Skin epidermis (tissue), 12 donors: ENCODE data around the gene THUMPD3.

Experiments
- H3K27ac ChIP-seq, 21 experiments: fragments of 200-600 bp; sonication (generic) in 11 of 21; one replicate each; pipeline ENCODE4 v1.5.0; 2020; ENCODE audit warnings: mild to moderate bottlenecking in 3 of 21, inconsistent platforms in 2 of 21, moderate library complexity in 2 of 21
- H3K4me3 ChIP-seq, 7 experiments: fragments of 200-600 bp; sonication (generic) in 2 of 7; one replicate each; pipeline ENCODE4 v1.5.0; 2020; ENCODE audit warnings: inconsistent platforms in 2 of 7, mild to moderate bottlenecking in 2 of 7, moderate library complexity in 1 of 7

Gene THUMPD3

GRCh38 chr3:9352917-9353752 lies 9.7 kb upstream of the THUMPD3 start:
- H3K4me3 ChIP-seq = no peak overlapping the region

GRCh38 chr3:9361691-9362388 lies 1.0 kb upstream of the THUMPD3 start:
- peak overlapping the region in 6 of 21 experiments; percentile 79 to 96 (median 90) for H3K27ac ChIP-seq
- peak overlapping the region in 3 of 7 experiments; percentile 62 to 72 (median 69) for H3K4me3 ChIP-seq

More at GRCh38 chr3:9352917-9353752, 9.7 kb upstream of the THUMPD3 start:
- no peak overlapping the region for H3K27ac ChIP-seq

DNA sequence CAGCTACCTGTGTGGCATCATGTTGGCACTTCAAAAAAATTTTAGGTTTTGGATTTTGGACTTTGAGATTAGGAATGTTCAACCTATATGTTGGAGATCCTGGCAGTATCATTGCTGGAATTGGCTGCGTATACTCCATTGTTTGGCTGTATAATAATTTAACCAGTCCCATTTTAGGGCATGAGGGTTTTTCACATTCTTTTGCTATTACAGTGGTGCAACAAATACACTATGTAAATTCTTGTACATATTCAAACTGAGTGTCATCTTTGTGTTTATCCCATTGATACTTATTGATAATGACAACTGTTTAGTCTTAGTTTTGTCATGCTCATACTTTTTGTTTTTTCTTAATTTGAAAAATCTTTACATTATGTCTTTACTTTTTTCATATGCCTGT lies 6.7 kb downstream of the THUMPD3 start:
- Histone ChIP-seq H3K4me3 (no peak overlapping the region), H3K27ac (no peak overlapping the region)

DNA sequence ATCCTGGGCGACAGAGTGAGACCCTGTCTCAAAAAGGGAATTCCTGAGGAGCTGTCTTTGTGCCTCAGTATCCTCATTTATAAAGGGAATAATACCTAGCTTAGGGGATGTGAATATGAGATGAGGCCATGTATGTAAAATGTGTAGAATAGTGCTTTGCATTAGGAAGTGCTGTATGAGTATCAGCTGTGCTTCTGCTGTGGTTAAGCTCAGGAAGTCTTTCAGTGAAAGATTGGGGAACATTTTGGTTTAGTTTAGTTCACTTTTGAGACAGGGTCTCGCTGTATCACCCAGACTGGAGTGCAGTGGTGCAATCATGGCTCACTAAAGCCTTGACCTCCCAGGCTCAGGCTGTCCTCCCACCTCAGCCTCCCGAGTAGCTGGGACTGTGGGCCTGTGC lies 10.6 kb downstream of the THUMPD3 start:
- Histone ChIP-seq H3K4me3 (no peak overlapping the region), H3K27ac (no peak overlapping the region)

DNA sequence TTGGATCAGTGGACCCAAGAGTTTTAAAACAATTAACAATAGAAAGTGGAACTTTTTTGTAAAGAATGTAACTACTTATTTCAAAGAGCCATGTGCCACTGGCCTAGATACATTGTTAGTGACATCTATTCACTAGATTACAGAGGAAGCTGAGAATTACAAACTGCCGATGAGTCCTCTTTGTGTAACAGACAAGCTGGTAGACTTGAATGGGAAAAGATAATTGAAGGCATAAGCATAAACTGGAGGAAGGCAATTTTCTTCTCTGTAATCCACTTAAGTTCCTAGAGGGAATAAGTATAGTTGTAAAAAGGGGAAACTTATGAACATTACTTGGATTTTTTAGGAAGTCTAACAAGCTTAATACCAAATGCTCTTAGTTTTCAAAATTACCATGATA lies 15.1 kb downstream of the THUMPD3 start:
- no peak overlapping the region for H3K27ac ChIP-seq
- no peak overlapping the region for H3K4me3 ChIP-seq

DNA sequence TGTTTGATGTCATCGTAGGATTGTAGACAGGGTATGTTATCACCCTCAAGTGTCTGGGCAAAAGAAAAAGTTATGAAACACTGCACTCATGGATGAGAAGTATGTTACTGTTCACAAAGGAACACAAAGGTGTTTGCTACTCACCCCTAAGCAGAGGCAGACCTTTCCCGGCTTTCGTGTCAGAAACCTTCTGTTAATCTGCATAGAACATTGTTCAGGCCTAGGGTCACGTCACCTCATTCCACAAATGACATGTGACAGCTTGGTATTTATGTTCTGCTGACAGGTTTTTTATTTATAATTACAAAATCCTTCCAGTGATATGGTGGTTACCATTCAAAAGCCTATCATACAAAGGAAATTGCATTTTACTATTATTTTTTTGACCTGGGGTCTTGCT lies 16.5 kb downstream of the THUMPD3 start:
- no peak overlapping the region for H3K4me3 ChIP-seq
- no peak overlapping the region for H3K27ac ChIP-seq

GRCh38 chr3:9380014-9380413 lies 17.2 kb downstream of the THUMPD3 start:
- H3K27ac ChIP-seq = no peak overlapping the region
- no peak overlapping the region for H3K4me3 ChIP-seq

DNA sequence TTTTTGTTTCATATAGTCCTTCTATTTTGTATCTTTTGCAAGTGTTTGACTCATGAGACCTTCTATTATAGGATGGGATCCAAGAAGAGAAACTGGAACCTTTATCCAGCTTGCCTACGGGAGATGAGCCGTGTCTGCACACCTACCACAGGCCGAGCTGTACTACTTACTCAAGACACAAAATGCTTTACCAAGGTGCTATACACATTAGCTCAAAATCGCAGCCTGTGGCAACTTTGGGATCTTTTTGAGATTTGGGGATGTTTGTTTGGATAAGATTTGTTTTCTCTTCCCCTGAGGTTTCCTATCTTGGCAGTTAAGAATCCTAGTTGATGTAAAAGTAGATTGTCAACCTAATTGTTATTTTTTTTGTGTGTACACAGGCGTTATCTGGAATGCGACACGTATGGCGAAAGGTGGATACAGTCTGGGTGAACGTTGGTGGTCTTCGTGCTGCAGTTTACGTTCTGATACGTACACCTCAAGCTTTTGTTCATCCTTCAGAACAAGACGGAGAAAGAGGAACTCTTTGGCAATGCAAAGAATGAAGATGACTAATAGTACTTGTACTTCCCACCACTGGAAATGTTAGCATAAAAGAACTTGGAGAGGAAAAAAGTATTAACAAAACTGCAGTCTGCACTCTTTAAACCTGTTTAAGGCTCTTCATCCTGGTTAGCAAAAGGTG lies 21.4 kb downstream of the THUMPD3 start:
- no peak overlapping the region for H3K4me3 ChIP-seq
- peak overlapping the region in 2 of 21 experiments; percentile 10 to 66 for H3K27ac ChIP-seq

GRCh38 chr3:9385187-9386077 lies 22.6 kb downstream of the THUMPD3 start:
- Histone ChIP-seq H3K27ac (peak overlapping the region in 2 of 21 experiments; percentile 16 to 66), H3K4me3 (no peak overlapping the region)

- H3K27ac ChIP-seq = peak overlapping the region in 1 of 21 experiments; percentile 16
- H3K4me3 ChIP-seq = no peak overlapping the region
Observed at GRCh38 chr3:9386078-9386459, 23.2 kb downstream of the THUMPD3 start.

- H3K27ac ChIP-seq = peak overlapping the region in 2 of 21 experiments; percentile 11 to 46
Observed at GRCh38 chr3:9386501-9387321, 23.9 kb downstream of the THUMPD3 start.

GRCh38 chr3:9387322-9387655 lies 24.4 kb downstream of the THUMPD3 start:
- no peak overlapping the region for H3K27ac ChIP-seq
- no peak overlapping the region for H3K4me3 ChIP-seq

More at GRCh38 chr3:9386501-9387321, 23.9 kb downstream of the THUMPD3 start:
- no peak overlapping the region for H3K4me3 ChIP-seq

DNA sequence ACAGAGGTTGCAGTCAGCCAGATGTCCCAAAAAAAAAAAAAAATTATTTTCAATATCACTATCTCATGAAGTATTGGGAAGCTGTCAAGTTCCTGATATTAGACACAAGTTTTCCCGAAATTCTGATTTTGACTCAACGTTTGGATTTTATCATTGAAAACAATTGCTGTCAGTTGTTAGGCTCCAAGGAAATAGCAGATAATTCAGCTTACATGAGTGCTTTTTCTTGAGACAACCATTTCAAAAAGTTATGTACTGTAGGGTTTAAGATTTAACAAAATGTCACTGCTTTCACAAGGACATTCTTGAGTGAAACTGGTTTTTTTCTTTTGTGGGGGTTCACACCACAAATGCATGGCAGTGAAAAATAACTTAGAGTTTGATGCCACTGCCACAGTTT lies 25.3 kb downstream of the THUMPD3 start:
- H3K27ac ChIP-seq = no peak overlapping the region
- no peak overlapping the region for H3K4me3 ChIP-seq

DNA sequence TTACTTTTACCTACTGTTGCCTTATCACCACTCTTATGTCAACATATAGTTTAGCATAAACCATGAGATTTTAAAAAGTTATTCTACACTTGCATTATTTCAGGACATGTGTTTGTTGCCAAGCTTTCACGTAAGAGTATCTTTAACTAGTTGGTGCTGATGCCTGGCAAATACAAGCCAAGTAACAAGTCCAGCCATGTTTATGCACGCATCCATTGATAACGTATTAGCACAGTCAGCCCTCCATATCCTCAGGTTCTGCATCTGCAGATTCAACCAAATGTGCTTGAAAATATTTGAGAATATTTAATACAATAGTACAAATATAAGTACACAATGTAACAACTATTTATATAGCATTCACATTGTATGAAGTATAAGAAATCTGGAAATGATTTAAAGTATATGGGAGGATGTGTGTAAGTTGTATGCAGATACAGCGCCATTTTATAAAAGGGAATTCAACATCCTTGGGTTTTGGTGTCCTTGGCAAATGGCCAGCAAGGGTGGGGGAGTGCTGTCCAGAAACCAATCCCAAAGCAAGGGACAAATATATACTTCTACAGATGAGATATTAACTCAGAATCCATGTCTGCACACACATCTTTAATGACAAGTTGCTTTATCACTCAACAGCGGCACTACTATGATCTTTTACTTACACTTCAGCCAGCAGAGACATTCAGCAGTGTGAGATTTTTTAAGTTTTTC lies 25.9 kb downstream of the THUMPD3 start:
- Histone ChIP-seq H3K27ac (no peak overlapping the region), H3K4me3 (no peak overlapping the region)

GRCh38 chr3:9390265-9390888 lies 27.5 kb downstream of the THUMPD3 start:
- Histone ChIP-seq H3K4me3 (no peak overlapping the region), H3K27ac (peak overlapping the region in 1 of 21 experiments; percentile 3)

- H3K27ac ChIP-seq = peak overlapping the region in 3 of 21 experiments; percentile 1 to 8 (median 4)
- H3K4me3 ChIP-seq = no peak overlapping the region
Observed at GRCh38 chr3:9392041-9392440, 29.2 kb downstream of the THUMPD3 start.

- Histone ChIP-seq H3K4me3 (peak overlapping the region; percentile 75 to 92 (median 90)), H3K27ac (peak overlapping the region; percentile 79 to 100 (median 99))
Observed at GRCh38 chr3:9395570-9396300, 32.9 kb downstream of the THUMPD3 start.
